Keratinocyte (primary cell): ENCODE measurements around the gene OARD1. TPM values are rescaled to one million over a fixed set of nuclear protein-coding genes. Genes with fewer than 3 reads are reported as not detected.

Experiments
- DNase-seq: peaks from one replicate; pipeline ENCODE4 v3.0.0-alpha.2; 2011; ENCODE audit warnings: low read depth, missing footprints, low spot score
- FAIRE-seq: peaks from 2 replicates; lab custom pipeline; 2011; peaks lifted over from hg19 to GRCh38; lab: Jason Lieb, UNC
- H2AFZ ChIP-seq: 2 replicates; pipeline ENCODE4 v1.6.0; 2012; ENCODE audit warnings: low read length, control low read depth, inconsistent platforms; ENCODE audit not compliant: control insufficient read depth
- H3K27ac ChIP-seq: 2 replicates; pipeline ENCODE4 v1.5.1; 2011; ENCODE audit warnings: low read length; ENCODE audit not compliant: control insufficient read depth, insufficient read depth
- H3K27me3 ChIP-seq: 3 replicates; pipeline ENCODE4 v1.6.0; 2011; ENCODE audit warnings: low read length; ENCODE audit not compliant: control insufficient read depth, insufficient read depth; ENCODE audit errors: extremely low read depth
- H3K36me3 ChIP-seq, 2 experiments: 2 replicates in 1 of 2; 3 replicates in 1 of 2; pipeline ENCODE4 v1.5.1; 2011; ENCODE audit warnings: low read length in 2 of 2, mild to moderate bottlenecking in 1 of 2; ENCODE audit not compliant: control insufficient read depth in 2 of 2, insufficient read depth in 2 of 2; ENCODE audit errors: extremely low read depth in 1 of 2
- H3K4me1 ChIP-seq: 3 replicates; pipeline ENCODE4 v1.5.1; 2011; ENCODE audit warnings: low read length; ENCODE audit not compliant: control insufficient read depth, insufficient read depth; ENCODE audit errors: extremely low read depth
- H3K4me2 ChIP-seq: 3 replicates; pipeline ENCODE4 v1.6.0; 2011; ENCODE audit warnings: low read depth, low read length; ENCODE audit not compliant: control insufficient read depth, insufficient read depth; ENCODE audit errors: extremely low read depth
- H3K4me3 ChIP-seq, 3 experiments: fragments of 200-600 bp in 1 of 3; sonication (generic) in 1 of 3; 2 replicates in 2 of 3; 3 replicates in 1 of 3; pipeline ENCODE4 v1.5.1; 2011 to 2016; ENCODE audit warnings: low read length in 3 of 3, mild to moderate bottlenecking in 3 of 3, control low read depth in 2 of 3, inconsistent platforms in 1 of 3, low read depth in 1 of 3, mixed read lengths in 1 of 3, mixed run types in 1 of 3, moderate library complexity in 1 of 3; ENCODE audit not compliant: control insufficient read depth in 2 of 3, insufficient read depth in 2 of 3; ENCODE audit errors: extremely low read depth in 1 of 3
- H3K79me2 ChIP-seq: 2 replicates; pipeline ENCODE4 v1.6.0; 2012; ENCODE audit warnings: low read length; ENCODE audit not compliant: control insufficient read depth, insufficient read depth
- H3K9ac ChIP-seq: 3 replicates; pipeline ENCODE4 v1.6.0; 2011; ENCODE audit warnings: low read length; ENCODE audit not compliant: control insufficient read depth, insufficient read depth; ENCODE audit errors: extremely low read depth
- H3K9me1 ChIP-seq: 3 replicates; pipeline ENCODE4 v1.6.0; 2011; ENCODE audit warnings: low read length; ENCODE audit not compliant: control insufficient read depth, insufficient read depth; ENCODE audit errors: extremely low read depth
- H3K9me3 ChIP-seq: 2 replicates; pipeline ENCODE4 v1.5.1; 2012; ENCODE audit warnings: low read depth, low read length; ENCODE audit not compliant: control insufficient read depth
- H4K20me1 ChIP-seq: 3 replicates; pipeline ENCODE4 v1.6.0; 2011; ENCODE audit warnings: low read length; ENCODE audit not compliant: control insufficient read depth, insufficient read depth; ENCODE audit errors: extremely low read depth
- CTCF ChIP-seq, 3 experiments: IDR thresholded peaks in 1 of 3; conservative IDR thresholded peaks in 1 of 3; optimal IDR thresholded peaks in 1 of 3; 2 replicates in 2 of 3; 3 replicates in 1 of 3; pipeline versions ENCODE3 to v1.5.1; 2011; ENCODE audit warnings: low read length in 3 of 3, mild to moderate bottlenecking in 3 of 3, moderate library complexity in 2 of 3, control low read depth in 1 of 3, inconsistent platforms in 1 of 3; ENCODE audit not compliant: insufficient read depth in 2 of 3; ENCODE audit errors: extremely low read depth in 1 of 3
- EZH2 ChIP-seq: IDR thresholded peaks from one replicate; pipeline ENCODE4 v1.6.1; 2012; ENCODE audit warnings: inconsistent platforms, mild to moderate bottlenecking, low read length, moderate library complexity
- dilution Hi-C: fragments of 300-500 bp; cut with MboI; formaldehyde crosslinking; loops from one replicate; pipeline ENCODE4 v1.7.0; 2020; ENCODE audit warnings: low sequenced_read_pairs; ENCODE audit not compliant: extremely low pct_ligation_motif_present
- polyA plus RNA-seq, 5 experiments: library from polyadenylated mRNA; depleted of rRNA in 3 of 5; stranded (reverse) in 3 of 5; stranded (forward) in 1 of 5; unstranded in 1 of 5; fragments of >200 nt; gene quantifications; 1 replicate in 1 of 5; 2 replicates in 3 of 5; 3 replicates in 1 of 5; pipeline versions ENCODE4 v1.2.1 to v1.2.3, GENCODE V29; 2011 to 2012; ENCODE audit warnings: missing spikeins in 2 of 5, low read depth in 1 of 5, low replicate concordance in 1 of 5

OARD1 gene
- polyA plus RNA-seq, 1 donor (not counting 4 experiments of a cell fraction or from before 2014, with no cell fraction given), result 20.3 TPM

DNA sequence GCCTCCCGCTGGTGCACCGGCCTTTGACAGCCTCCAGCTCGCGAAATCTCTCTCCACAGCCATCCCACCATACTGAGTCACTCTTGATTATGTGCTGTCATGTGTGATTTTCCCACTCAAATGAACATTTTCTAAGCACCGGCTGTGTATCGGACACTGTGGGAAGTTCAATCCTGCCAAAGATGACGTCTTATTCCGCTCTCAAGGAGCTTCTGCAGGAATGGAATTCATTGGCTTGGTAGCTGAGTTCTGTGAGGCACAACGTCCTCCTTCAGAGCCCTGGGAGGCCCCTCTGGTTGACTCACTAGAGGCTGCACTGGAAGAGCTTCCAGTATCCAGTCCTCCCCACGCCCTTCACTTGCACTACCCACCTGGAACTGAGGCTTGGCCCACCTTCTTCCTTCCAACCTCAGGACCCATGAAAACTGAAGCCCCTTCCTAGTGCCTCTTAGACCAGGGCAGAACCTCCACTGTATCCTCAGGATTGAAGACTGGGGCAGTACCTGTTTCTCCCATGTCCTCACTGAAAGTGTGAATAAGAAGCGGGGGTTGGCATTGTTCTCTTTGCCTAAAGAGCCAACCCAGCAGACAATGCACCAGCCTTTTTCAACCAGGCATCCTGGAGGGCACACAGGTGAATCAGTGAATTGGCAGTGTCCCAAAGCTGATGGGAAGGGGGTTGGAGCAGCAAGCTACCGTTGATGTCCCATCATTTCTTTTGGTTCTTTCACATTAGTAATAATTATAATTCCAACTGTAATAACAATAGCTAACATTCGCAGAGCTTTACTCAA, 34.9 kb downstream of the OARD1 start:
- Histone ChIP-seq H3K4me3 (peak overlapping the region in 2 of 3 experiments; percentile 23 to 27), H3K79me2 (no peaks in the 10 kb centered on the region), H3K4me2 (peak overlapping the region; percentile 70), H4K20me1 (no peaks in the 10 kb centered on the region), H3K27me3 (no peaks in the 10 kb centered on the region), H2AFZ (peak overlapping the region; percentile 36), H3K9ac (peak overlapping the region; percentile 16), H3K27ac (peak overlapping the region; percentile 47), H3K9me1 (no peaks in the 10 kb centered on the region), H3K4me1 (peaks cover 45% of the 10 kb centered on the region), H3K36me3 (no peaks in the 10 kb centered on the region), H3K9me3 (no peaks in the 10 kb centered on the region)
- no peak for DNase-seq
- dilution Hi-C loops, result no loop called here
- no peak for FAIRE-seq
- TF ChIP-seq EZH2, result no peak
- peak in 1 of 3 experiments; percentile 27 for TF ChIP-seq CTCF (optimal IDR thresholded peaks at IDR 0.05 in 1 of 3, IDR thresholded peaks at IDR 0.05 in 1 of 3, conservative IDR thresholded peaks at IDR 0.05 in 1 of 3; ENCODE audit: extremely low read depth in 1 of 3, insufficient read depth in 2 of 3, low read length in 3 of 3)

- peak overlapping the region in 2 of 3 experiments; percentile 23 to 27 for H3K4me3 ChIP-seq
Measured at GRCh38 chr6:41036601-41037000, 35.6 kb downstream of the OARD1 start.

More at GRCh38 chr6:41036601-41037000, 35.6 kb downstream of the OARD1 start:
- peak overlapping the region; percentile 70 for H3K4me2 ChIP-seq
- H3K79me2 ChIP-seq, result no peaks in the 10 kb centered on the region
- TF ChIP-seq EZH2, result no peak
- no peak for TF ChIP-seq CTCF (optimal IDR thresholded peaks at IDR 0.05 in 1 of 3, IDR thresholded peaks at IDR 0.05 in 1 of 3, conservative IDR thresholded peaks at IDR 0.05 in 1 of 3; ENCODE audit: extremely low read depth in 1 of 3, insufficient read depth in 2 of 3, low read length in 3 of 3)
- peak overlapping the region; percentile 16 for H3K9ac ChIP-seq
- no peaks in the 10 kb centered on the region for H4K20me1 ChIP-seq
- no peak for DNase-seq
- dilution Hi-C loops, result no loop called here
- no peak overlapping the region for H2AFZ ChIP-seq
- peak; percentile 78 for FAIRE-seq
- no peaks in the 10 kb centered on the region for H3K27me3 ChIP-seq
- H3K4me1 ChIP-seq, result peaks cover 45% of the 10 kb centered on the region
- peak overlapping the region; percentile 47 for H3K27ac ChIP-seq
- no peaks in the 10 kb centered on the region for H3K9me3 ChIP-seq
- H3K9me1 ChIP-seq, result no peaks in the 10 kb centered on the region
- no peaks in the 10 kb centered on the region for H3K36me3 ChIP-seq
